Transverse colon (tissue), 4 donors: ENCODE results near the gene DIPK1B.

Experiments used
- CTCF ChIP-seq, 5 experiments: fragments of 200-600 bp in 3 of 5; fragments of 450-650 bp in 2 of 5; sonication (generic) in 3 of 5; IDR thresholded peaks; 1 replicate in 2 of 5; 2 replicates in 3 of 5; pipeline ENCODE4 v1.5.1; 2016 to 2017; ENCODE audit warnings: antibody characterized with exemption in 5 of 5, inconsistent platforms in 3 of 5, mild to moderate bottlenecking in 2 of 5, moderate library complexity in 1 of 5
- POLR2AphosphoS5 ChIP-seq, 3 donors: sonication (generic); formaldehyde crosslinking; IDR thresholded peaks; one replicate each; pipeline ENCODE4 v1.6.1; 2016; ENCODE audit warnings: antibody characterized with exemption in 3 of 3

GRCh38 chr9:136673088-136673974 is 39.0 kb upstream of the DIPK1B start:
- TF ChIP-seq CTCF (IDR thresholded peaks at IDR 0.05) (no peak), POLR2AphosphoS5 (IDR thresholded peaks at IDR 0.05) (no peak)
